GM18502 (cell line): ENCODE data around the gene CADM1.

Experiments used
- ATAC-seq: cut with Tn5 transposase; IDR thresholded peaks from one replicate; pipeline ENCODE4 v1.9.1; 2021; ENCODE audit warnings: mild to moderate bottlenecking; ENCODE audit not compliant: unreplicated experiment, poor library complexity

CADM1 gene

GRCh38 chr11:115326526-115326925 is 177.7 kb downstream of the CADM1 start:
- no peak for ATAC-seq

GRCh38 chr11:115325523-115325922 is 178.7 kb downstream of the CADM1 start:
- no peak for ATAC-seq

- ATAC-seq: peak; percentile 64
Measured at GRCh38 chr11:115324581-115325432, 179.4 kb downstream of the CADM1 start.

GRCh38 chr11:115322553-115323203 is 181.5 kb downstream of the CADM1 start:
- no peak for ATAC-seq

- ATAC-seq: no peak
Measured at GRCh38 chr11:115321605-115322289, 182.5 kb downstream of the CADM1 start.

- no peak for ATAC-seq
Measured at GRCh38 chr11:115317277-115318185, 186.7 kb downstream of the CADM1 start.

GRCh38 chr11:115316696-115317095 is 187.5 kb downstream of the CADM1 start:
- no peak for ATAC-seq

- no peak for ATAC-seq
Measured at GRCh38 chr11:115314330-115314920, 189.8 kb downstream of the CADM1 start.

- no peak for ATAC-seq
Measured at GRCh38 chr11:115313224-115313838, 190.9 kb downstream of the CADM1 start.

- ATAC-seq: no peak
Measured at GRCh38 chr11:115311949-115312348, 192.3 kb downstream of the CADM1 start.

GRCh38 chr11:115306689-115307088 is 197.5 kb downstream of the CADM1 start:
- no peak for ATAC-seq

GRCh38 chr11:115304774-115305472 is 199.3 kb downstream of the CADM1 start:
- ATAC-seq: no peak

GRCh38 chr11:115303929-115304531 is 200.2 kb downstream of the CADM1 start:
- ATAC-seq: no peak

GRCh38 chr11:115302946-115303703 is 201.1 kb downstream of the CADM1 start:
- ATAC-seq: no peak

GRCh38 chr11:115300660-115301428 is 203.4 kb downstream of the CADM1 start:
- ATAC-seq: no peak

- ATAC-seq: no peak
Measured at GRCh38 chr11:115298300-115299012, 205.8 kb downstream of the CADM1 start.
